Gastroesophageal sphincter (tissue), 3 donors: ENCODE results near the gene PAX5.

Source experiments
- POLR2A ChIP-seq, 2 donors: fragments of 450-650 bp; IDR thresholded peaks; one replicate each; pipeline ENCODE4 v1.6.1; 2017; ENCODE audit warnings: antibody characterized with exemption in 2 of 2, mild to moderate bottlenecking in 2 of 2, moderate library complexity in 1 of 2
- POLR2AphosphoS5 ChIP-seq: sonication (generic); formaldehyde crosslinking; IDR thresholded peaks from one replicate; pipeline ENCODE4 v1.6.1; 2017; ENCODE audit warnings: antibody characterized with exemption
- TF ChIP-seq, protein P1 (sequence below), 4 experiments: fragments of 200-600 bp in 2 of 4; fragments of 450-650 bp in 2 of 4; sonication (generic) in 1 of 4; IDR thresholded peaks; one replicate each; pipeline ENCODE4 v1.5.1; 2017 to 2019; ENCODE audit warnings: antibody characterized with exemption in 4 of 4, mild to moderate bottlenecking in 2 of 4, moderate library complexity in 2 of 4

GRCh38 chr9:36899406-36899805, 134.7 kb downstream of the PAX5 start:
- TF ChIP-seq, protein P1, sequence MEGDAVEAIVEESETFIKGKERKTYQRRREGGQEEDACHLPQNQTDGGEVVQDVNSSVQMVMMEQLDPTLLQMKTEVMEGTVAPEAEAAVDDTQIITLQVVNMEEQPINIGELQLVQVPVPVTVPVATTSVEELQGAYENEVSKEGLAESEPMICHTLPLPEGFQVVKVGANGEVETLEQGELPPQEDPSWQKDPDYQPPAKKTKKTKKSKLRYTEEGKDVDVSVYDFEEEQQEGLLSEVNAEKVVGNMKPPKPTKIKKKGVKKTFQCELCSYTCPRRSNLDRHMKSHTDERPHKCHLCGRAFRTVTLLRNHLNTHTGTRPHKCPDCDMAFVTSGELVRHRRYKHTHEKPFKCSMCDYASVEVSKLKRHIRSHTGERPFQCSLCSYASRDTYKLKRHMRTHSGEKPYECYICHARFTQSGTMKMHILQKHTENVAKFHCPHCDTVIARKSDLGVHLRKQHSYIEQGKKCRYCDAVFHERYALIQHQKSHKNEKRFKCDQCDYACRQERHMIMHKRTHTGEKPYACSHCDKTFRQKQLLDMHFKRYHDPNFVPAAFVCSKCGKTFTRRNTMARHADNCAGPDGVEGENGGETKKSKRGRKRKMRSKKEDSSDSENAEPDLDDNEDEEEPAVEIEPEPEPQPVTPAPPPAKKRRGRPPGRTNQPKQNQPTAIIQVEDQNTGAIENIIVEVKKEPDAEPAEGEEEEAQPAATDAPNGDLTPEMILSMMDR (IDR thresholded peaks at IDR 0.05) = no peak
- TF ChIP-seq POLR2A (IDR thresholded peaks at IDR 0.05) (no peak), POLR2AphosphoS5 (no peak)
